IMR-90 (cell line): ENCODE data around the gene RHOB. TPM values are rescaled to one million over a fixed set of nuclear protein-coding genes. Genes with fewer than 3 reads are reported as not detected.

ENCODE experiments used
- ATAC-seq: fragments of 200-7000 bp; cut with Tn5 transposase; 2 replicates; pipeline ENCODE4 v1.9.1; 2020; ENCODE audit warnings: low read depth, mild to moderate bottlenecking, moderate library complexity
- BruUV-seq: library from RNA; stranded (reverse); fragments of 400-500 nt; replicated peaks from 2 replicates; lab custom pipeline; 2021; lab: Mats Ljungman, UMichigan
- CTCF ChIA-PET: fragments of 300-600 bp; formaldehyde crosslinking; extraction: SDS; loops from one replicate; lab custom pipeline; 2021; ENCODE audit warnings: antibody characterized with exemption; lab: Yijun Ruan, JAX
- POLR2A ChIA-PET: fragments of 300-600 bp; sonication (Branson Sonifier 250); formaldehyde crosslinking; loops from one replicate; lab custom pipeline; 2022; ENCODE audit warnings: antibody characterized with exemption; ENCODE audit not compliant: unreplicated experiment; lab: Charles Lee
- DNase-seq: peaks from one replicate; pipeline ENCODE4 v3.0.0; 2013
- H2AFZ ChIP-seq: replicated peaks from 2 replicates; pipeline ENCODE3; 2013; ENCODE audit warnings: low read length, mild to moderate bottlenecking; ENCODE audit not compliant: poor library complexity
- H2AK5ac ChIP-seq: 2 replicates; pipeline ENCODE4 v1.6.1; 2013; ENCODE audit warnings: low read depth, low read length, inconsistent platforms
- H2AK9ac ChIP-seq: replicated peaks from 2 replicates; pipeline ENCODE3; 2013; ENCODE audit warnings: mild to moderate bottlenecking, low read depth, low read length, moderate library complexity; ENCODE audit not compliant: poor library complexity
- H2BK120ac ChIP-seq: 2 replicates; pipeline ENCODE4 v1.6.1; 2013; ENCODE audit warnings: low read depth, low read length, inconsistent platforms
- H2BK15ac ChIP-seq: 3 replicates; pipeline ENCODE4 v1.6.1; 2013; ENCODE audit warnings: low read depth, low read length, inconsistent platforms
- H2BK20ac ChIP-seq: 2 replicates; pipeline ENCODE4 v1.6.1; 2013; ENCODE audit warnings: low read depth, mild to moderate bottlenecking, inconsistent platforms, low read length, moderate library complexity
- H2BK5ac ChIP-seq: 2 replicates; pipeline ENCODE4 v1.6.1; 2013; ENCODE audit warnings: mild to moderate bottlenecking, low read depth, low read length, inconsistent platforms; ENCODE audit not compliant: poor library complexity, severe bottlenecking
- H3K14ac ChIP-seq: replicated peaks from 2 replicates; pipeline ENCODE4 v1.6.1; 2013; ENCODE audit warnings: low read depth, low read length, inconsistent platforms
- H3K18ac ChIP-seq: 2 replicates; pipeline ENCODE4 v1.6.1; 2013; ENCODE audit warnings: low read depth, low read length, control low read depth
- H3K23ac ChIP-seq: 2 replicates; pipeline ENCODE4 v1.6.1; 2013; ENCODE audit warnings: low read depth, low read length, inconsistent platforms
- H3K27ac ChIP-seq: 2 replicates; pipeline ENCODE4 v1.5.1; 2013; ENCODE audit warnings: mild to moderate bottlenecking, control low read depth, low read length; ENCODE audit not compliant: insufficient read depth
- H3K27me3 ChIP-seq: 2 replicates; pipeline ENCODE4 v1.6.1; 2013; ENCODE audit warnings: low read length; ENCODE audit not compliant: control insufficient read depth, insufficient read depth
- H3K36me3 ChIP-seq: 2 replicates; pipeline ENCODE4 v1.6.1; 2013; ENCODE audit warnings: low read length, mixed read lengths; ENCODE audit not compliant: control insufficient read depth, insufficient read depth
- H3K4ac ChIP-seq: 2 replicates; pipeline ENCODE4 v1.6.1; 2013; ENCODE audit warnings: low read depth, low read length, inconsistent platforms
- H3K4me1 ChIP-seq: 2 replicates; pipeline ENCODE4 v1.6.1; 2013; ENCODE audit warnings: low read length, mixed read lengths; ENCODE audit not compliant: control insufficient read depth, insufficient read depth
- H3K4me2 ChIP-seq: 2 replicates; pipeline ENCODE4 v1.6.1; 2013; ENCODE audit warnings: low read depth, mild to moderate bottlenecking, control low read depth, low read length, moderate library complexity
- H3K4me3 ChIP-seq: 2 replicates; pipeline ENCODE4 v1.5.1; 2013; ENCODE audit warnings: low read depth, mild to moderate bottlenecking, control low read depth, low read length, moderate library complexity; ENCODE audit not compliant: insufficient read depth
- H3K56ac ChIP-seq: 2 replicates; pipeline ENCODE4 v1.6.1; 2013; ENCODE audit warnings: low read length, inconsistent platforms; ENCODE audit not compliant: insufficient read depth; ENCODE audit errors: extremely low read depth
- H3K79me1 ChIP-seq, 2 experiments: 2 replicates each; pipeline ENCODE4 v1.6.1; 2013; ENCODE audit warnings: low read length in 2 of 2, inconsistent platforms in 1 of 2, low read depth in 1 of 2
- H3K9ac ChIP-seq: 2 replicates; pipeline ENCODE4 v1.6.1; 2013; ENCODE audit warnings: low read depth, low read length, control low read depth
- H3K9me1 ChIP-seq: 2 replicates; pipeline ENCODE4 v1.6.1; 2013; ENCODE audit warnings: low read length, inconsistent platforms; ENCODE audit not compliant: insufficient read depth
- H3K9me3 ChIP-seq: 2 replicates; pipeline ENCODE4 v1.6.1; 2013; ENCODE audit warnings: low read length; ENCODE audit not compliant: control insufficient read depth, insufficient read depth
- H4K20me1 ChIP-seq: 2 replicates; pipeline ENCODE4 v1.6.1; 2013; ENCODE audit warnings: low read length, inconsistent platforms; ENCODE audit not compliant: insufficient read depth
- H4K5ac ChIP-seq: 2 replicates; pipeline ENCODE4 v1.6.1; 2013; ENCODE audit warnings: mild to moderate bottlenecking, low read depth, low read length, control low read depth
- H4K8ac ChIP-seq, 2 experiments: 2 replicates each; pipeline ENCODE4 v1.6.1; 2013; ENCODE audit warnings: low read depth in 2 of 2, low read length in 2 of 2, control low read depth in 1 of 2, inconsistent platforms in 1 of 2
- H4K91ac ChIP-seq: 2 replicates; pipeline ENCODE4 v1.6.1; 2013; ENCODE audit warnings: low read depth, low read length, inconsistent platforms; ENCODE audit not compliant: insufficient read depth
- CEBPB ChIP-seq: IDR thresholded peaks from 2 replicates; pipeline ENCODE4 v1.6.1; 2012; ENCODE audit warnings: low read depth, low read length, improper control_type of control experiment
- CHD1 ChIP-seq: IDR thresholded peaks from 2 replicates; pipeline ENCODE4 v1.6.1; 2012; ENCODE audit warnings: low read depth, low read length, improper control_type of control experiment
- CTCF ChIP-seq: conservative IDR thresholded peaks from 2 replicates; pipeline ENCODE4 v1.5.1; 2012; ENCODE audit warnings: mild to moderate bottlenecking, low read depth, low read length, improper control_type of control experiment
- ELK1 ChIP-seq: fragments of 150-350 bp; IDR thresholded peaks from 2 replicates; pipeline ENCODE4 v1.6.1; 2016; ENCODE audit warnings: low read depth, mild to moderate bottlenecking, low read length, moderate library complexity, borderline replicate concordance
- MAZ ChIP-seq: IDR thresholded peaks from 2 replicates; pipeline ENCODE4 v1.6.1; 2012; ENCODE audit warnings: low read depth, mild to moderate bottlenecking, low read length, improper control_type of control experiment, moderate library complexity, borderline replicate concordance
- NFE2L2 ChIP-seq: fragments of 150-350 bp; IDR thresholded peaks from 2 replicates; pipeline ENCODE4 v1.6.1; 2016; ENCODE audit warnings: low read depth, mild to moderate bottlenecking, low read length
- POLR2A ChIP-seq: IDR thresholded peaks from 2 replicates; pipeline ENCODE4 v1.6.1; 2012; ENCODE audit warnings: mild to moderate bottlenecking, low read depth, low read length
- RAD21 ChIP-seq: IDR thresholded peaks from 2 replicates; pipeline ENCODE4 v1.6.1; 2012; ENCODE audit warnings: low read length, improper control_type of control experiment
- RFX5 ChIP-seq: IDR thresholded peaks from 2 replicates; pipeline ENCODE4 v1.8.0; 2012; ENCODE audit warnings: low read depth, mild to moderate bottlenecking, low read length, moderate library complexity
- SMC3 ChIP-seq: fragments of 150-350 bp; IDR thresholded peaks from 2 replicates; pipeline ENCODE4 v1.6.1; 2016; ENCODE audit warnings: low read depth, mild to moderate bottlenecking, antibody characterized with exemption, low read length, moderate library complexity
- USF2 ChIP-seq: fragments of 150-350 bp; IDR thresholded peaks from 2 replicates; pipeline ENCODE4 v1.6.1; 2017; ENCODE audit warnings: mild to moderate bottlenecking, antibody characterized with exemption, low read length, low read depth
- WGBS, 2 experiments: methylation state at CpG; one replicate each; pipeline versions ENCODE4 v1.1.5 to v1.1.7; 2013; ENCODE audit warnings: missing lambda C conversion rate in 2 of 2; ENCODE audit not compliant: insufficient read length in 1 of 2; ENCODE audit errors: extremely low coverage in 2 of 2; 5-methylcytosine and 5-hydroxymethylcytosine counted together
- dilution Hi-C: fragments of 300-500 bp; cut with HindIII; formaldehyde crosslinking; loops from one replicate; pipeline ENCODE4 v1.14.3; 2018; ENCODE audit warnings: low sequenced_read_pairs; ENCODE audit not compliant: unreplicated experiment
- in situ Hi-C: fragments of 300-500 bp; cut with MboI; formaldehyde crosslinking; loops from 3 replicates; pipeline ENCODE4 v1.14.3; 2019; ENCODE audit warnings: low sequenced_read_pairs, inconsistent platforms, mixed read lengths
- intact Hi-C: fragments of 100-400 bp; cut with micrococcal nuclease; formaldehyde crosslinking; loops from 2 replicates; pipeline ENCODE4 v1.10.0; 2022
- polyA plus RNA-seq, 3 experiments: library from polyadenylated mRNA; depleted of rRNA; stranded (reverse); fragments of >200 nt; gene quantifications; 2 replicates each; pipeline ENCODE4 v1.2.3, GENCODE V29; 2012; ENCODE audit warnings: low replicate concordance in 1 of 3
- total RNA-seq: library from RNA; depleted of rRNA; stranded (reverse); fragments of >200 nt; gene quantifications from 2 replicates; pipeline ENCODE4 v1.2.3, GENCODE V29; 2012

The RHOB gene
- total and polyA plus RNA-seq, 2 of the 4 experiments (the other 2 are of a cell fraction), result 112 to 149 TPM

GRCh38 chr2:20427931-20428526, 18.8 kb upstream of the RHOB start (continued):
- no peak for TF ChIP-seq CHD1

GRCh38 chr2:20428717-20429490, 18.0 kb upstream of the RHOB start:
- no peak overlapping the region for H4K8ac ChIP-seq
- no peak overlapping the region for H3K4me3 ChIP-seq
- ATAC-seq (no peak), DNase-seq (no peak)
- intact Hi-C loops, result no loop called here
- H4K91ac ChIP-seq, result no peak overlapping the region
- H3K79me1 ChIP-seq, result no peaks in the 10 kb centered on the region; a peak in 1 of 4 replicates
- H3K14ac ChIP-seq, result no peak overlapping the region
- in situ Hi-C loops, result no loop called here
- H2BK15ac ChIP-seq, result no peak overlapping the region
- no peak overlapping the region for H3K56ac ChIP-seq
- no peak overlapping the region for H3K18ac ChIP-seq
- H3K9me3 ChIP-seq, result no peaks in the 10 kb centered on the region
- no TSS peak for BruUV-seq
- no peak overlapping the region for H2BK5ac ChIP-seq
- ChIA-PET POLR2A (interaction anchor here (0.5 to 1.2 kb wide), 2 partner anchors 16 to 19 kb away, joined by 5 read pairs; partner anchors contain the start of gene RHOB), CTCF (interaction anchor here (0.7 kb wide), 1 partner anchor 15 kb away, joined by 7 read pairs; no protein-coding TSS in a partner anchor)
- H2AFZ ChIP-seq, result no peak overlapping the region
- H3K4me1 ChIP-seq, result peaks cover 16% of the 10 kb centered on the region
- no peak overlapping the region for H3K4me2 ChIP-seq
- no peak overlapping the region for H3K9ac ChIP-seq
- H3K27ac ChIP-seq, result no peak overlapping the region
- H3K23ac ChIP-seq, result no peak overlapping the region
- 0 out of 2 replicates have a peak overlapping the region, but pooled peaks have one; percentile 28 for H2AK5ac ChIP-seq
- no peak overlapping the region for H3K4ac ChIP-seq
- H3K9me1 ChIP-seq, result peaks cover 13% of the 10 kb centered on the region
- dilution Hi-C loops, result no loop called here
- peaks cover 4% of the 10 kb centered on the region; the same call in 1 of the 2 replicates for H3K27me3 ChIP-seq
- H4K5ac ChIP-seq, result no peak overlapping the region
- H2BK120ac ChIP-seq, result no peak overlapping the region
- H3K36me3 ChIP-seq, result no peaks in the 10 kb centered on the region
- peaks cover 5% of the 10 kb centered on the region; the same call in 1 of the 2 replicates for H4K20me1 ChIP-seq
- H2BK20ac ChIP-seq, result no peak overlapping the region
- WGBS, 2 experiments, result 100% methylated on average over 3 of the region's 11 CpGs; no CpG with 5 or more reads in 1 of the 2 experiments
- H2AK9ac ChIP-seq, result no peak overlapping the region
- no peak for TF ChIP-seq NFE2L2
- no peak for TF ChIP-seq POLR2A
- no peak for TF ChIP-seq CTCF
- no peak for TF ChIP-seq MAZ
- no peak for TF ChIP-seq CEBPB
- no peak for TF ChIP-seq SMC3
- no peak for TF ChIP-seq RFX5
- TF ChIP-seq ELK1, result no peak
- no peak for TF ChIP-seq USF2
- no peak for TF ChIP-seq RAD21
